GM12865 (cell line): ENCODE data around the gene KBTBD4.
"Not testable (repeated sequence)": the region's sequence is repeated elsewhere in the genome, so short reads cannot be mapped to it uniquely, and the experiment has no call there.

Experiments used
- DNase-seq: peaks from one replicate; pipeline ENCODE4 v3.0.0; 2010; ENCODE audit warnings: low read depth
- H3K4me3 ChIP-seq: 2 replicates; pipeline ENCODE4 v1.5.1; 2011; ENCODE audit warnings: mild to moderate bottlenecking, low read depth, low read length, control low read depth
- CTCF ChIP-seq: IDR thresholded peaks from 2 replicates; pipeline ENCODE4 v1.5.1; 2011; ENCODE audit warnings: low read length, control low read depth, low read depth, inconsistent platforms; ENCODE audit not compliant: insufficient read depth; ENCODE audit errors: missing control alignments

Gene KBTBD4

GRCh38 chr11:47552056-47552565 lies 26.7 kb downstream of the KBTBD4 start:
- DNase-seq = peak; percentile 32
- peak overlapping the region; percentile 94 for H3K4me3 ChIP-seq
- no peak for TF ChIP-seq CTCF

DNA sequence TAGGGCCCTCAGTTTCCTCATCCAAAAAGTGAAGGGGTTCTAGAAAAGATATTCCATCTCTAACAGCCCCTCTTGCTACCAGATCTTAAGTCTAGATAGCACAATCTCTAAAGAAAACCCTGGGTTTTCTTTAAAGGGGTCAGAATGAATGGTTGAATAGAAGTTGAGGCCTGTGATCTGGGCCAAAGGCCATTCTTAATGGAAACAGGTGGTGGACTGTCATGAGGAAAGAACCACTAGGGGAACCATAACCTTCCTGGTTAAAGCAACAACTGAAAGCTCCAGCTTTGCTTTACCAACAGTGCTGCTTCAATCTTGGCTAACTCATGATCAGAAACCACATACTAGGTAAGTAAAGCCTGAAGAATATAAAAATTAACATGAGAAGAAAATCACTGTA lies 27.7 kb downstream of the KBTBD4 start:
- H3K4me3 ChIP-seq = peak overlapping the region; percentile 94
- peak; percentile 50 for TF ChIP-seq CTCF
- peak; percentile 65 for DNase-seq

GRCh38 chr11:47550288-47551047 lies 28.3 kb downstream of the KBTBD4 start:
- no peak for DNase-seq
- no peak for TF ChIP-seq CTCF
- H3K4me3 ChIP-seq = peak overlapping the region; percentile 94

DNA sequence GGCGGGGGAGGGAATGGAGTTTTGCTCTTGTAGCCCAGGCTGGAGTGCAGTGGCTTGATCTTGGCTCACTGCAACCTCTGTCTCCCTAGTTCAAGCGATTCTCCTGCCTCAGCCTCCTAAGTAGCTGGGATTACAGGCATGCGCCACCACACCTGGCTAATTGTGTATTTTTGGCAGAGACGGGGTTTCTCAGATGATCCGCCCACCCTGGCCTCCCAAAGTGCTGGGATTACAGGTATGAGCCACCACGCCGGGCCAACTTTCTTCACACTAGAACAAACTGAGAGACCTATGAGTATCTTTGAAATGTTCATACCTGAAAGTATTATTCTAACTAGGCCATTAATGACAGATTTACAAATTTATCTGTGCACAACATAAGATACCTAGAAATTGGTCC lies 32.5 kb downstream of the KBTBD4 start:
- not testable (repeated sequence) for H3K4me3 ChIP-seq, DNase-seq

- TF ChIP-seq CTCF = no peak
- DNase-seq = no peak
- H3K4me3 ChIP-seq = no peak overlapping the region
These were observed 33.5 kb downstream of the KBTBD4 start for GRCh38 chr11:47545298-47545697.

DNA sequence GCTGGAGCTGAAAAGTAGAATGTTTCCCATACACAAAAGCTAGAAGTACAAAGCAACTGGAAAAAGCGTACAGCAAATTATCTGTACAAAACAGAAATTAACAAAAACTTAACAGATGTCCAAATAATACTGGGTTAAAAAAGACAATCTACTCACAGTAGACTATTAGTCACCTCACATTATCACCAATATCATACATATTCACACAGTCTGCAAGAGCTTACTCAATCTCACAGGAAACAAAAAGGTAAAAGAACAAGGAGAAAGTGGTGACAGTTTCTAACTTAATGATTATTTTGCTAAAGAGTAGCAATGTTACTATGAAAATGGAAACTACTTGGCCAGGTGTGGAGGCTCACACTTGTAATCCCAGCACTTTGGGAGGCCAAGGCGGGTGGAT lies 37.7 kb downstream of the KBTBD4 start:
- H3K4me3 ChIP-seq = no peak overlapping the region
- TF ChIP-seq CTCF = no peak
- no peak for DNase-seq

- DNase-seq = no peak
- TF ChIP-seq CTCF = no peak
- no peak overlapping the region for H3K4me3 ChIP-seq
These were observed 39.1 kb downstream of the KBTBD4 start for GRCh38 chr11:47539681-47540039.
